HG02678 (cell line): ENCODE measurements around the gene SS18L1.

Experiments
- ATAC-seq: cut with Tn5 transposase; IDR thresholded peaks from one replicate; pipeline ENCODE4 v1.9.1; 2021; ENCODE audit warnings: mild to moderate bottlenecking, moderate library complexity; ENCODE audit not compliant: unreplicated experiment

SS18L1 gene

GRCh38 chr20:62222972-62223371 lies 79.4 kb downstream of the SS18L1 start:
- no peak for ATAC-seq

- ATAC-seq, result no peak
Observed at GRCh38 chr20:62223571-62223970, 80.0 kb downstream of the SS18L1 start.

- ATAC-seq, result no peak
Observed at GRCh38 chr20:62224113-62224855, 80.7 kb downstream of the SS18L1 start.

DNA sequence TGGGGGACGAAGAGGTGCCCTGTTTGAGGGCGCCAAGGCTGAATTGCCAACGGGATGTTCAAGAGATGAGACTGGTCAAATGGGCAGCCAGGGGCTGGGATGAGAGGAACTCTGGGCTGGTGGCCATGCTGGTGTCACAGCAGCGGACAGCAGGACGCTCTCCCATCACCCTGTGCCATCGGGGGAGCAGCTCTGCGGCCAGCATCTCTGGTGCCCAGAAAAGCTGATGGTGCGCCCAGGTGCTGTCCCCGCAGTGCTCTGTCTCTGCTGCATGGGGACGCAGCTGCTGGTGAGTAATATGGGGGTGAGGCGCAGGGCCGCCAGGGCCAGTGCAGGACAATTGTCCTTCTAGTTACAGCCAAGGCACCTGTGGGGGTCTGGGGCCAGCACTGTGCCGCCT lies 81.5 kb downstream of the SS18L1 start:
- no peak for ATAC-seq

DNA sequence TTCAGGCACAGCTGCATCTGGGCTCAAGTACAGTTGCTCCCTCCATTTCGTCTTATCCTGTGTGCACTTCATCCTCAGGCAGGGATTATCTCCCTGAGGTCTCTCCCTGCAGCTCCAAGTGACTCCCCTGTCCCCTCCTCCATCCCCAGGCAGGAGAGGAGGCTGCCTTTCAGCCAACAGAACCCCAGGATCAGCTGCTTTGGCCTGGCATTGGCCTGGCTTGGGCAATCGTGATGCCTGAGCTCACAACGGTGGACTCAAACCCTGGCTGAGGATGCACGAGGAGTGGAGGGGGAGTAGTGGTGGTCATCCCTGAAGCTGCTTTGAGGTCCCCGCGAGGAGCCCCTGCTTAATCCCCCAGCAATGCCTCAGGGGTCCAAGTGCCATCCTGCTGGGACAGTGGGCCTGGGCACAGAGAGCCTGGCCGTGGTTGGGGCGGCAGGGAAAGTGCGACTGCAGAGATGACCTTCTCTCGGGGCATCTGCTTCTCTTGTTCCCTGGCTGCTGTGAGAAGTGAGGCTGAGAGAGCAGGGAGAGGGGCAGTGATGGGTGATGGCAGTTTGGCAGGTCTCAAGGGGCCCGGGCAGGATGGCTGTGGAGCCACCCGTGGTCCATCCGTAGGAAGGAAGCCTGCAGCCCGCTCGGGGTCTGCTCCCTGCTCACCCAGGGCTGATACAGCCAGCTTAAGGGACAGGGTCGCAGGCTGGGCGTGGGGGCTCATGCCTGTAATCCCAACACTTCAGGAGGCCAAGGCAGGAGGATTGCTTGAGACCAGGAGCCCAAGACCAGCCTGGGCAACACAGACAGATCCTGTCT lies 82.5 kb downstream of the SS18L1 start:
- ATAC-seq, result no peak

GRCh38 chr20:62226707-62227590 lies 83.4 kb downstream of the SS18L1 start:
- no peak for ATAC-seq

DNA sequence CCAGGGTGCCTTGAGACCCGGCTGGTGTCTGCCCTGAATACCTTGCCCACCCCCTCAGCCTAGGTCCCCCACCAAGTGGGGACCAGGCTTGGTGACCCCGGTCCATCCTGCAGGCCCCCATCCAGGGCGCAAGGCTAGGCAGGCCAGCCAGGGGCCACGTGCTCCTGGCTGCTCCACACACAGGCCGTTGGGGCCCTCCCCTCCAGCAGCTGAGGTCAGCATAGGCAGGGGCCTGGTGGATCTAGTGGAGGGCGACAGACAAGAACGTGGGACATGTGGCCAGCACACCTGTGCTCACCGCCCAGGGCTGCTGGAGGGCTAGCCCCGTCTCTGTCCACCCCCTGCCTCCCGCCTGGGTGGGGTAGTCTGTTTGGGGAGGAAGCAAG lies 84.0 kb downstream of the SS18L1 start:
- ATAC-seq, result no peak

DNA sequence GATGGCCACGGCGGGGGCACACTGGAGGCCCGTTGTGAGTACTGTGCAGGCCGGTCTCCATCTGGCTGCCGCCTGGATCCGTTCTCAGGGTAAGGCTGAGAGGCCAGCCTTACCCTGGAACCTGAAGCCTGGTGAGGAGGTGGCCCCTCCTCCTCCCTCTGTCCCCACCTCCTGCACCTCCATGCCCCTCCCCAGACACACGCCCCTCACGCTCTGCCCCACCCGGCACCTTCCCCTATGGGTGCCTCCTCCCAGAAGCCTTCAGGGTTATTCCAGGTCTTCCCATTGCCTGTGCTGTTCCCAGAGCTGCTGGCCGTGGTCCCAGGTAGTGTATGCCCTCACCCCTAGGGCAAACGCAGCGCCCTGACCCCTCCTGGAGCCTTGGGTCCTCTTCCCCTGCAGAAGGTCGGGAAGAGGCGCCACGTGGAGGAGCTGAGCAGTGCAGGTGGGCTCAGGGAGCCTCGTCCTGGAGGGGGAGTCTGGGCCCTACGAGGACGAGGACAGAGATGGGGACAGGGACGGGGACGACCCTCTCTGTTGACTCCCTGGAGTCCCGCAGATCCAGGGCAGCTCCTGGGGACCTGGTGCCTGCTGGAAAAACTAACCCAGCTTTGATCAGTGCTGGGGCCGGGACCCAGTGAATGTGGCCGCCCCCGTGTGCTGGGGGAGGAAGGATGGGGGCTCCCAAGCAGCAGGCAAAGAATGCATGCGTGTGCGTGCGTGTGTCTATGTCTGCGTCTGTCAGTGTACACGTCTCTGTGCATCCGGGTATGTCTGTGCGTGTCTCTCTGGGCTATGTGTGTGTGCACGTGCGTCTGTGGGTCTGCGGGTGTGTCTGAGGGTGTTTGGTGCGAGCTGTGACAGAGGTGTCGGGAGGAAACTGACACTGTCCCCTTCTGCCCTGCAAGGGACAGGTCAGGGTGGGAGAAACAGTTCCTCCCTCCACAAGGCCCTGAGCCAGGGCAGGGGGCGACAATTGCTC lies 84.7 kb downstream of the SS18L1 start:
- ATAC-seq, result no peak

- ATAC-seq, result no peak
Observed at GRCh38 chr20:62228982-62229545, 85.5 kb downstream of the SS18L1 start.

GRCh38 chr20:62229667-62230066 lies 86.1 kb downstream of the SS18L1 start:
- no peak for ATAC-seq

DNA sequence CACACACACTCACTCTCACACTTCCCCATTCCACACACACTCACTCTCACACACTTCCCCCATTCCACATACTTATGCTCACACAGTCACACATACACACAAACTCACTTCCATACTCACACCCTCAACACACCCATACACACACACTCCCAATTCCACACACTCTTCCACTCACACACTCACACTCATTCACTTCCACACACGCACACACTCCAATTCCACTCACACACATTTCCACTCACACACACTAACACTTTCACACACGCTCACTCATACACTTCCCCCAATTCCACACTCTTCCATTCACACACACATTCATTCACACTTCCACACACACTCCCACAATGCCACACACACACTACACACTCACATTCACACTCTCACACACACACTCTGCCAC lies 86.7 kb downstream of the SS18L1 start:
- no peak for ATAC-seq

DNA sequence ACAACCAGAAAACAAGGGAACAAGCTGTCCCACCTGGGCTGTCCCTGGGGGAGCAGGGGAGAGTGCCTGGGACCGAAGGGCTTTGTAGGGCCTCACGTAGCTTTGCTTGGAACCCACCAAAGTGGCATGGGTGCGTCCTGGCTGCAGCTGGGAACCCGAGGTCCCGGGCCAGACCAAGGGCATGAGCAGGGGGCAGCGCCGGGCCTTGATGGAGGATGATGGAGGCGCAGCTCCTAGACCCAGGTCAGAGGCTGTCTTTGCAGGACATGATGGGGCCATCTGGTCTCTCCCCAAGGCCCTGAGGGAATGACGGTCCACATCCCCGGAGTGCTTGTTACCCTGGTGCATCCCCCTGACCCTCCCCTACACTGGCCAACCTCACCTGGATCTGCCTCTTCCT lies 87.1 kb downstream of the SS18L1 start:
- ATAC-seq, result no peak

DNA sequence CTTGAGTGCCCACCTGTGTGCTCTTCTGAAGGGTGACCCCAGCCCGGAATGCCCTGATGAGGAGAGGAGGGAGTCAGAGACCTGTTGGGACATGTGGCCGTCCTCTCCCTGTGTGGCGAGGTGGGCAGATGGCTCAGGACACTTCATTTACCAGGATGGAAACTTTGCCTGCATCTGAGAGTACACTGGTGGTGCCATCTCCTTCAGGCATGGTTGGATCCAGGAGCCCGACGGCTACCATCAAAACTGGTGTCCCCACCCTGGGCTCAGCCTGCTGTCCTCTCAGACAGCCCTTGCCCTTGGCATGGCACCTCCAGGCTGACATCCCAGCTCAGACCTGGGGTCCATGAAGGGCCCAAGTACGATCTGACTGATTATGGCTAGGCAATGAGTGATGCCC lies 87.7 kb downstream of the SS18L1 start:
- ATAC-seq, result no peak
